Pancreas (tissue), 10 donors: Measurements from ENCODE around the gene NCAM2. TPM values are rescaled to one million over a fixed set of nuclear protein-coding genes. Genes with fewer than 3 reads are reported as not detected.

Experiments used
- ATAC-seq, 4 donors: fragments of 200-7000 bp; cut with Tn5 transposase; one replicate each; pipeline versions ENCODE4 v1.8.0 to v1.9.1; 2020; ENCODE audit warnings: mild to moderate bottlenecking in 4 of 4, moderate library complexity in 4 of 4
- DNase-seq, 6 donors: peaks; one replicate each; pipeline ENCODE4 v3.0.0-alpha.2; 2020
- FAIRE-seq: peaks from 2 replicates; lab custom pipeline; 2012; peaks lifted over from hg19 to GRCh38; lab: Jason Lieb, UNC
- H3K27ac ChIP-seq, 4 donors: fragments of 200-600 bp; sonication (generic); 1 replicate in 3 of 4; 2 replicates in 1 of 4; pipeline versions ENCODE4 v1.5.0 to v1.8.0; 2020
- H3K27me3 ChIP-seq, 4 donors: fragments of 200-600 bp; one replicate each; pipeline ENCODE4 v1.8.0; 2021
- H3K36me3 ChIP-seq, 3 donors: fragments of 200-600 bp; sonication (generic) in 1 of 3; one replicate each; pipeline versions ENCODE4 v1.5.0 to v1.8.0; 2020 to 2021
- H3K4me1 ChIP-seq, 3 donors: fragments of 200-600 bp; one replicate each; pipeline ENCODE4 v1.8.0; 2021
- H3K4me3 ChIP-seq, 4 donors: fragments of 200-600 bp; sonication (generic) in 2 of 4; one replicate each; pipeline versions ENCODE4 v1.5.0 to v1.8.0; 2020 to 2021
- H3K9me3 ChIP-seq, 4 donors: fragments of 200-600 bp; one replicate each; pipeline ENCODE4 v1.8.0; 2021
- CTCF ChIP-seq, 4 donors: fragments of 200-600 bp; sonication (generic) in 3 of 4; IDR thresholded peaks; one replicate each; pipeline versions ENCODE4 v1.5.0 to v1.8.0; 2021; ENCODE audit warnings: antibody characterized with exemption in 4 of 4
- WGBS, 2 donors: extraction: QIAGEN DNeasy Blood & Tissue Kit; methylation state at CpG; one replicate each; pipeline ENCODE4 v1.1.7; 2013; 5-methylcytosine and 5-hydroxymethylcytosine counted together
- intact Hi-C, 3 donors: fragments of 100-400 bp; cut with DNase I; formaldehyde crosslinking; loops; one replicate each; pipeline versions ENCODE4 v1.11.1 to v1.14.2; 2022
- polyA plus RNA-seq, 2 donors: library from polyadenylated mRNA; stranded (reverse); fragments of 200-250 nt; gene quantifications; one replicate each; pipeline ENCODE4 v1.2.3, GENCODE V29; 2013
- total RNA-seq, 6 donors: library from RNA; stranded (reverse); fragmentation: NEBNext Ultra II Directional in 4 of 6; extraction: Animal tissue kit (Norgen Biotek cat#: 25700) in 4 of 6; gene quantifications; one replicate each; pipeline versions ENCODE4 v1.2.1 to v1.2.4, GENCODE V29; 2021 to 2023
- donor health status: healthy with polysubstance abuse.
- donor health status: DM: no; HTN: no; CAD: no; lungs with moderate emphysema.
- donor health status: DM: no; HTN: no; CAD: no.
- donor health status: control.
- donor health status: control.
- donor health status: Bipolar disorder and iron deficiency.
- donor health status: DM: yes; HTN: yes; CAD: no.
- donor health status: DM: no; HTN: no; CAD: no.
- donor health status: DM: no; HTN: no; CAD: no.
- donor health status: DM: yes; HTN: yes; CAD: no.

The NCAM2 gene
- total and polyA plus RNA-seq, 8 donors = under 0.01 to 1.0 (median 0.27) TPM

- intact Hi-C loops = no loop called here
- Histone ChIP-seq H3K9me3 (no peaks in the 10 kb centered on the region), H3K36me3 (no peaks in the 10 kb centered on the region), H3K4me3 (peak overlapping the region in 3 of 4 donors; percentile 39 to 43 (median 43)), H3K4me1 (peaks cover 0 to 12% (median 0%) of the 10 kb centered on the region in 3 donors), H3K27ac (no peak overlapping the region), H3K27me3 (peaks cover 0 to 3% (median under 1%) of the 10 kb centered on the region in 4 donors)
- 0 to 2% methylated on average over 14 of the region's 14 CpGs for WGBS, 2 donors
- peak; percentile 51 to 67 (median 64) for ATAC-seq
- no peak for FAIRE-seq
- no peak for TF ChIP-seq CTCF (IDR thresholded peaks at IDR 0.05)
- no peak for DNase-seq
Measured at GRCh38 chr21:20998456-20998789, 214 bp downstream of the NCAM2 start.

- FAIRE-seq (no peak), DNase-seq (no peak), ATAC-seq (no peak)
- 11 to 20% methylated on average over 5 of the region's 5 CpGs for whole genome bisulfite sequencing, 2 donors
- TF ChIP-seq CTCF (IDR thresholded peaks at IDR 0.05) = no peak
- Histone ChIP-seq H3K27me3 (peaks cover 0 to 4% (median 2%) of the 10 kb centered on the region in 4 donors), H3K9me3 (no peaks in the 10 kb centered on the region), H3K27ac (no peak overlapping the region), H3K36me3 (no peaks in the 10 kb centered on the region), H3K4me1 (peaks cover 0 to 12% (median 0%) of the 10 kb centered on the region in 3 donors), H3K4me3 (peak overlapping the region in 3 of 4 donors; percentile 39 to 43 (median 43))
- intact Hi-C loops = no loop called here
Measured at GRCh38 chr21:20998886-20999285, 677 bp downstream of the NCAM2 start.

- DNase-seq (peak in 1 of 6 donors; percentile 16), ATAC-seq (peak in 3 of 4 donors; percentile 40 to 62 (median 48)), FAIRE-seq (peak; percentile 82)
- H3K4me1 ChIP-seq = peaks cover 0 to 12% (median 0%) of the 10 kb centered on the region in 3 donors
- peaks cover 0 to 4% (median 2%) of the 10 kb centered on the region in 4 donors for H3K27me3 ChIP-seq
- no peaks in the 10 kb centered on the region for H3K36me3 ChIP-seq
- H3K9me3 ChIP-seq = no peaks in the 10 kb centered on the region
- no peak overlapping the region for H3K27ac ChIP-seq
- intact Hi-C loops = no loop called here
- peak in 3 of 4 donors; percentile 45 to 49 (median 48) for TF ChIP-seq CTCF (IDR thresholded peaks at IDR 0.05)
- no peak overlapping the region for H3K4me3 ChIP-seq
- WGBS, 2 donors = 19 to 20% methylated on average over 3 of the region's 3 CpGs
Measured at GRCh38 chr21:20999659-21000058, 1.4 kb downstream of the NCAM2 start.

- Histone ChIP-seq H3K27ac (no peak overlapping the region), H3K36me3 (no peaks in the 10 kb centered on the region), H3K9me3 (no peaks in the 10 kb centered on the region), H3K4me3 (no peak overlapping the region), H3K4me1 (peaks cover 0 to 12% (median 0%) of the 10 kb centered on the region in 3 donors), H3K27me3 (peaks cover 0 to 4% (median 2%) of the 10 kb centered on the region in 4 donors)
- no peak for TF ChIP-seq CTCF (IDR thresholded peaks at IDR 0.05)
- DNase-seq = no peak
- no peak for ATAC-seq
- 51% methylated on average over 3 of the region's 3 CpGs for WGBS, 2 donors
- FAIRE-seq = no peak
- intact Hi-C loops = no loop called here
Measured at GRCh38 chr21:21000591-21001175, 2.5 kb downstream of the NCAM2 start.

GRCh38 chr21:21001591-21002100 lies 3.4 kb downstream of the NCAM2 start:
- H3K27ac ChIP-seq = no peak overlapping the region
- H3K9me3 ChIP-seq = no peaks in the 10 kb centered on the region
- peaks cover 0 to 4% (median 2%) of the 10 kb centered on the region in 4 donors for H3K27me3 ChIP-seq
- intact Hi-C loops = no loop called here
- no peak for ATAC-seq
- WGBS, 2 donors = 38 to 56% methylated on average over 6 of the region's 6 CpGs
- H3K4me3 ChIP-seq = no peak overlapping the region
- H3K36me3 ChIP-seq = no peaks in the 10 kb centered on the region
- DNase-seq = no peak
- no peak for FAIRE-seq
- peaks cover 0 to 12% (median 0%) of the 10 kb centered on the region in 3 donors for H3K4me1 ChIP-seq
- TF ChIP-seq CTCF (IDR thresholded peaks at IDR 0.05) = no peak
